HL-60 (cell line): Measurements from ENCODE around the gene ANO7.

Source experiments
- DNase-seq, 2 experiments: peaks; one replicate each; pipeline ENCODE4 v3.0.0-alpha.2; 2010 to 2020; ENCODE audit warnings: low read depth in 1 of 2, low spot score in 1 of 2
- H3K27ac ChIP-seq: fragments of 250-450 bp; sonication (Bioruptor Pico); replicated peaks from 2 replicates; pipeline ENCODE4 v1.5.1; 2020; ENCODE audit warnings: mild to moderate bottlenecking, moderate library complexity
- H3K27me3 ChIP-seq: fragments of 250-450 bp; sonication (Bioruptor Pico); 2 replicates; pipeline ENCODE4 v1.5.1; 2021; ENCODE audit warnings: mild to moderate bottlenecking, moderate library complexity; ENCODE audit not compliant: insufficient read depth, poor library complexity, severe bottlenecking
- H3K4me3 ChIP-seq: replicated peaks from 2 replicates; pipeline ENCODE4 v1.5.1; 2011; ENCODE audit warnings: mild to moderate bottlenecking, control low read depth, low read length; ENCODE audit not compliant: insufficient read depth
- CTCF ChIP-seq: IDR thresholded peaks from one replicate; pipeline ENCODE4 v1.5.1; 2011; ENCODE audit warnings: low read length, control low read depth, inconsistent platforms; ENCODE audit not compliant: insufficient read depth
- GABPA ChIP-seq: IDR thresholded peaks from 2 replicates; pipeline ENCODE4 v1.6.1; 2012; ENCODE audit warnings: low read depth
- POLR2AphosphoS5 ChIP-seq: IDR thresholded peaks from 2 replicates; pipeline ENCODE4 v1.6.1; 2012; ENCODE audit warnings: low read depth
- REST ChIP-seq: IDR thresholded peaks from 2 replicates; pipeline ENCODE4 v1.6.1; 2012; ENCODE audit warnings: low read depth; ENCODE audit not compliant: insufficient replicate concordance
- SPI1 ChIP-seq: IDR thresholded peaks from 2 replicates; pipeline ENCODE4 v1.6.1; 2012; ENCODE audit warnings: low read depth, mild to moderate bottlenecking, borderline replicate concordance

The ANO7 gene

GRCh38 chr2:241187101-241187917 lies 1.2 kb upstream of the ANO7 start:
- no peak for DNase-seq
- H3K27ac ChIP-seq = no peak overlapping the region
- no peaks in the 10 kb centered on the region for H3K27me3 ChIP-seq
- no peak overlapping the region for H3K4me3 ChIP-seq
- TF ChIP-seq POLR2AphosphoS5 (no peak), CTCF (no peak), GABPA (no peak), SPI1 (no peak), REST (no peak)

GRCh38 chr2:241187918-241188234 lies 601 bp upstream of the ANO7 start:
- TF ChIP-seq CTCF (no peak), SPI1 (no peak), REST (no peak), GABPA (no peak), POLR2AphosphoS5 (no peak)

GRCh38 chr2:241189093-241189855 lies 797 bp downstream of the ANO7 start:
- Histone ChIP-seq H3K27ac (no peak overlapping the region), H3K27me3 (no peaks in the 10 kb centered on the region), H3K4me3 (no peak overlapping the region)
- no peak for DNase-seq
- TF ChIP-seq CTCF (no peak), REST (no peak), GABPA (no peak), SPI1 (no peak), POLR2AphosphoS5 (no peak)

More at GRCh38 chr2:241187918-241188234, 601 bp upstream of the ANO7 start:
- no peaks in the 10 kb centered on the region for H3K27me3 ChIP-seq
- no peak overlapping the region for H3K27ac ChIP-seq
- no peak for DNase-seq
- no peak overlapping the region for H3K4me3 ChIP-seq
